ENCODE data around the gene MRPS25. TPM values are rescaled to one million over a fixed set of nuclear protein-coding genes. Genes with fewer than 3 reads are reported as not detected.

MRPS25 gene
- total RNA-seq, 4 donors from 2014 or later = 63.3 to 91.6 (median 79.8) TPM

DNA sequence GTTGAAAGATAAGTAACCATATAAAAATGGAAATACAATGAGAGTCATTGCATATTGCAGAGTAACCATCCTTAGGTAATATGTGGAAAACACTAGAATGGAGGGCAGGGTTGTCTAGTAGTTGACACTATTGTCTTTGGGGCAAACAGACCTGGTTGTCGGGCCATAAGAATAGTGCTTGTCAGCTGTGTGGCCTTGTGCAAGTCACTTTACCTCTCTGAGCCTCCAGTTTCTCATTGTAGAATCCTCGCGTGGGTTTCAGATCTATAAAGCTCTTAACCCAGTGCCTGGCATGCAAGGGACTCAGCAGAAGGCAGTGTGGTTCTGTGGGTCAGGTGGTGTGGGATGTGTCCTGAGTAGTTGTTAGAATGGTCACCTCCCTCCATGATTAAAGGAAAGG lies 32.0 kb downstream of the MRPS25 start:
- Histone ChIP-seq H3K4me1 (peaks cover 3 to 6% of the 10 kb centered on the region in 2 donors), H3K27me3 (no peaks in the 10 kb centered on the region), H3K9me3 (no peaks in the 10 kb centered on the region), H3K36me3 (peaks cover 54 to 75% of the 10 kb centered on the region in 2 donors), H3K27ac (no peak overlapping the region), H3K4me3 (replicated peaks in 1 of 3) (no peak overlapping the region)
- DNase-seq = no peak
- WGBS, 2 donors = 78 to 91% methylated on average over 3 of the region's 3 CpGs
- intact Hi-C loops (cut with DNase I) = no loop called here
- no peak for TF ChIP-seq POLR2A (IDR thresholded peaks at IDR 0.05)
- TF ChIP-seq, protein P1, sequence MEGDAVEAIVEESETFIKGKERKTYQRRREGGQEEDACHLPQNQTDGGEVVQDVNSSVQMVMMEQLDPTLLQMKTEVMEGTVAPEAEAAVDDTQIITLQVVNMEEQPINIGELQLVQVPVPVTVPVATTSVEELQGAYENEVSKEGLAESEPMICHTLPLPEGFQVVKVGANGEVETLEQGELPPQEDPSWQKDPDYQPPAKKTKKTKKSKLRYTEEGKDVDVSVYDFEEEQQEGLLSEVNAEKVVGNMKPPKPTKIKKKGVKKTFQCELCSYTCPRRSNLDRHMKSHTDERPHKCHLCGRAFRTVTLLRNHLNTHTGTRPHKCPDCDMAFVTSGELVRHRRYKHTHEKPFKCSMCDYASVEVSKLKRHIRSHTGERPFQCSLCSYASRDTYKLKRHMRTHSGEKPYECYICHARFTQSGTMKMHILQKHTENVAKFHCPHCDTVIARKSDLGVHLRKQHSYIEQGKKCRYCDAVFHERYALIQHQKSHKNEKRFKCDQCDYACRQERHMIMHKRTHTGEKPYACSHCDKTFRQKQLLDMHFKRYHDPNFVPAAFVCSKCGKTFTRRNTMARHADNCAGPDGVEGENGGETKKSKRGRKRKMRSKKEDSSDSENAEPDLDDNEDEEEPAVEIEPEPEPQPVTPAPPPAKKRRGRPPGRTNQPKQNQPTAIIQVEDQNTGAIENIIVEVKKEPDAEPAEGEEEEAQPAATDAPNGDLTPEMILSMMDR (IDR thresholded peaks at IDR 0.05) = no peak

DNA sequence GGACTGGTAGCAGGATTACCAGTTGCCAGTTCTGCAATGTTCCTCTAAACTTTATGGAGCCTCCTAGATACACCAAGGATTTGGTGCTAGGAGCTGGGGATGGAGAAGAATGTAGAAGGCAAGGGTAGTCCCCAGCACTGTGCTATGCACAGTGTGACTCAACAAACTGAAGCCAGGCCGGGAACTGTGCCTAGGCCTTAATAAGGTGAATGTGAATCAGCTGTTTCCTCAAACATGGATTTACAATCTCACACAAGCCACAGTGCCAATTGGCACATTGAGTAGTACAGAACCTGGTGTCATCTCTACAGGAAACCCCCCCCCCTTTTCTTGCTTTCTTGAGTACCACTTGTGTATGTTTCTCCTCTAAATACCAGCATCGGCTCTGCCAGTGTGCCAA lies 32.5 kb downstream of the MRPS25 start:
- Histone ChIP-seq H3K36me3 (peaks cover 54 to 75% of the 10 kb centered on the region in 2 donors), H3K27me3 (no peaks in the 10 kb centered on the region), H3K4me3 (replicated peaks in 1 of 3) (no peak overlapping the region), H3K9me3 (no peaks in the 10 kb centered on the region), H3K27ac (no peak overlapping the region), H3K4me1 (peaks cover 0 to 1% of the 10 kb centered on the region in 2 donors)
- no peak for TF ChIP-seq POLR2A (IDR thresholded peaks at IDR 0.05)
- no peak for DNase-seq
- 87% methylated on average over 2 of the region's 2 CpGs for WGBS, 2 donors
- intact Hi-C loops (cut with DNase I) = no loop called here

DNA sequence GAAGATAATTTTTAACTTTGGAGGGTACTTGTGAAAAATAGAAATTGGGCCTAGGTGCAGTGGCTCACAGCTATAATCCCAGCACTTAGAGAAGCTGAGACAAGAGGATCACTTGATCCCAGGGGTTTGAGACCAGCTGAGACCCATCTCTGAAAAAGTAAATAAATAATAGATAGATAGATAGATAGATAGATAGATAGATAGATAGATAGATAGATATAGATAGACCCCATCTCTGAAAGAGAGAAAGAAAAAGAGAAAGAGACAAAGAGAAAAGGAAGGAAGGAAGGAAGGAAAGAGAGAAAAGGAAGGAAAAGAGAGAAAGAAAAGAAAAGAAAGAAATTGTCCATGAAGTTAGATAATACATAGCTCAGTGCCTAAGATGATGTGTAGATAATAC lies 35.5 kb downstream of the MRPS25 start:
- Histone ChIP-seq H3K27me3 (no peaks in the 10 kb centered on the region), H3K9me3 (no peaks in the 10 kb centered on the region), H3K4me1 (no peaks in the 10 kb centered on the region), H3K36me3 (peaks cover 60 to 71% of the 10 kb centered on the region in 2 donors), H3K27ac (no peak overlapping the region), H3K4me3 (replicated peaks in 1 of 3) (no peak overlapping the region)
- intact Hi-C loops (cut with DNase I) = no loop called here
- DNase-seq = no peak
- TF ChIP-seq, protein P1 (IDR thresholded peaks at IDR 0.05) = no peak
- no peak for TF ChIP-seq POLR2A (IDR thresholded peaks at IDR 0.05)

DNA sequence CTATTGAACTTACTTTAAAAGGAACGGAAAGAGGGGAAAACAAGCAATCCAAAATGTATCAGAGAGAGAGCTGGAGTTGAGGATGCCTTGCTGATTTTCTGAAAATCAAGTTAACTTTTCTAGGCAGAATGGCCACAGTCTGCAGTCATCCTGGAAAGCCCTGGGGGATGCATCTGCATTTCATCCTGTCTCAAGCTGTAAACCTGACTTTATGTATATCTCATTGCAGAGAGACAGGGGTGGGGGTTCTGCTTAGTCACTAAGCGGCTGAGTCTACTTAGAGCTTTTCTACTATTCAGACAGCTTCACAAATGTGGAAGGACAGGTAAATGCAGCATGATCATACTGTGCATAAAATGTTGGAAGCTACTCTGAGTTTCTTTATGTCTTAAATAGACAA lies 41.4 kb downstream of the MRPS25 start:
- H3K4me1 ChIP-seq = no peaks in the 10 kb centered on the region
- no peaks in the 10 kb centered on the region for H3K27me3 ChIP-seq
- intact Hi-C loops (cut with DNase I) = no loop called here
- no peak overlapping the region for H3K4me3 ChIP-seq (replicated peaks in 1 of 3)
- no peak overlapping the region for H3K27ac ChIP-seq
- TF ChIP-seq POLR2A (IDR thresholded peaks at IDR 0.05) = no peak
- TF ChIP-seq, protein P1 (IDR thresholded peaks at IDR 0.05) = no peak
- WGBS, 2 donors = 92 to 97% methylated on average over 2 of the region's 2 CpGs
- peaks cover 63 to 68% of the 10 kb centered on the region in 2 donors for H3K36me3 ChIP-seq
- no peak for DNase-seq
- H3K9me3 ChIP-seq = no peaks in the 10 kb centered on the region

DNA sequence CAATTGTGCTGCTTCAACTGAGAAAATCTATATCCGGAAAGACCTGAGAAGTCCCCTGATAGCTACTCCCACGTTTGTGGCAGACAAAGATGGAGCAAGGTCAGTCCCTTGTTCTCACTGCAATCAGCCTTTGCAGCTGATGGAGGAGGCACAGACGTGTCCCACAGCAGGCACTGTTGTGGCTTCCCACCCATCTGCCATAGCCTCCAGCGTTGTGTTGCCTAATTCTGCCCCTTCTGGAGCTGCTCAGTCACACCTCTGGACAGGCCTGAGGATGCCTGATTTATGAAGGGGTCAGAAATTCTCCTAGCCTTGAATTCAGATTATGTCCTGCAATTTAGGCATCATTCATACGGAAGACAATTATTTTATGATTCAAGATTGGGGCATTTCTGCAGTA lies 41.9 kb downstream of the MRPS25 start:
- Histone ChIP-seq H3K27me3 (no peaks in the 10 kb centered on the region), H3K36me3 (peaks cover 61 to 66% of the 10 kb centered on the region in 2 donors), H3K27ac (no peak overlapping the region), H3K9me3 (no peaks in the 10 kb centered on the region), H3K4me3 (replicated peaks in 1 of 3) (no peak overlapping the region), H3K4me1 (no peaks in the 10 kb centered on the region)
- TF ChIP-seq POLR2A (IDR thresholded peaks at IDR 0.05) = no peak
- TF ChIP-seq, protein P1 (IDR thresholded peaks at IDR 0.05) = no peak
- no peak for DNase-seq
- intact Hi-C loops (cut with DNase I) = no loop called here
- 76 to 82% methylated on average over 5 of the region's 5 CpGs for WGBS, 2 donors

DNA sequence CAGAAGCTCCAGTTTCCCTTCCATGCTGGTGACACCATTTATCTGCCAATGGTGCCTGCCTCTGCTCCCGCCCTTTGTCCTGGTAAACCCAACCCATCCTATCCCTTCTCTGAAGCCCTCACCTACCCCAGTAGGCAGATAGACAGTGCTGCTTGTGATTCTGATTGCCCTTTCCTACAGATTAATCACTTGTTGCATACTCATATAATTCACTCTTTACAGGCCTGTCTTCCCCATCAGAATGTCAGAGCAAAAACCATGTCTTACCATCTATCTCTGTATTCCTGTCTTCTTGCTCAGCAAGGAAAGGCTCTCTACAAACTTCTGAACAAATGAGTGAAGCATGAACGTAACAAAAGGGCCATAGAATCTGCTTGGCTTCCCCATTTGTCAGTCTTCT lies 47.9 kb downstream of the MRPS25 start:
- H3K27ac ChIP-seq = no peak overlapping the region
- WGBS, 2 donors = 98 to 99% methylated on average over 2 of the region's 2 CpGs
- peaks cover 43 to 71% of the 10 kb centered on the region in 2 donors for H3K36me3 ChIP-seq
- intact Hi-C loops (cut with DNase I) = no loop called here
- H3K27me3 ChIP-seq = no peaks in the 10 kb centered on the region
- no peaks in the 10 kb centered on the region for H3K9me3 ChIP-seq
- TF ChIP-seq POLR2A (IDR thresholded peaks at IDR 0.05) = no peak
- TF ChIP-seq, protein P1 (IDR thresholded peaks at IDR 0.05) = no peak
- H3K4me1 ChIP-seq = no peaks in the 10 kb centered on the region
- H3K4me3 ChIP-seq (replicated peaks in 1 of 3) = no peak overlapping the region
- no peak for DNase-seq

Measured in thyroid gland (tissue), 4 donors.